SU-DHL-6 (cell line): ENCODE data around the gene C2CD4A.

Experiments used
- EZH2phosphoT487 ChIP-seq: fragments of 200-600 bp; sonication (generic), shearing (Covaris generic); conservative IDR thresholded peaks from 2 replicates; pipeline ENCODE4 v1.6.1; 2018; ENCODE audit warnings: mild to moderate bottlenecking, antibody characterized with exemption, low read length, moderate library complexity, mixed read lengths
- TF ChIP-seq, protein P1 (sequence below): fragments of 200-600 bp; sonication (generic); IDR thresholded peaks from one replicate; pipeline ENCODE4 v1.5.1; 2017; ENCODE audit warnings: antibody characterized with exemption, mild to moderate bottlenecking, low read length, moderate library complexity; ENCODE audit not compliant: insufficient read depth, poor library complexity, severe bottlenecking

DNA sequence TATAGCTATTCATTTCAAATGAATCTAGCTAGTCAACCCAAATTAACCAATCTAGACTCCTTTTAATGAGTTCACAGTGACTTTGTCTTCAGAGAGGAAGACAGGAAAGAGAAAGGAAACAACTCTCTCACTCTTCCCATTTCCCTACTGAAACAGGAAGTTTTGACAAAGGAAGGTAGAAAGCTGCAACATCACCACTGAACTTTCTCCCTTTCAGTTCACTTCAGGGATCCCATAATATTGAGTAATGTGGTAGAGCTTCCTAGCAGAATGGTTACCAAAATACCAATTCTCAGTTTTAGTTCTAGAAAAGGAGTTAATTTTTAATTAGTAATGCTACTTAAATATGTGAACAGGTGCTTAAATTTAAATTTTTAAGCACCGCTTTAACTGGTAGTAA, 14.1 kb upstream of the C2CD4A start:
- TF ChIP-seq, protein P1, sequence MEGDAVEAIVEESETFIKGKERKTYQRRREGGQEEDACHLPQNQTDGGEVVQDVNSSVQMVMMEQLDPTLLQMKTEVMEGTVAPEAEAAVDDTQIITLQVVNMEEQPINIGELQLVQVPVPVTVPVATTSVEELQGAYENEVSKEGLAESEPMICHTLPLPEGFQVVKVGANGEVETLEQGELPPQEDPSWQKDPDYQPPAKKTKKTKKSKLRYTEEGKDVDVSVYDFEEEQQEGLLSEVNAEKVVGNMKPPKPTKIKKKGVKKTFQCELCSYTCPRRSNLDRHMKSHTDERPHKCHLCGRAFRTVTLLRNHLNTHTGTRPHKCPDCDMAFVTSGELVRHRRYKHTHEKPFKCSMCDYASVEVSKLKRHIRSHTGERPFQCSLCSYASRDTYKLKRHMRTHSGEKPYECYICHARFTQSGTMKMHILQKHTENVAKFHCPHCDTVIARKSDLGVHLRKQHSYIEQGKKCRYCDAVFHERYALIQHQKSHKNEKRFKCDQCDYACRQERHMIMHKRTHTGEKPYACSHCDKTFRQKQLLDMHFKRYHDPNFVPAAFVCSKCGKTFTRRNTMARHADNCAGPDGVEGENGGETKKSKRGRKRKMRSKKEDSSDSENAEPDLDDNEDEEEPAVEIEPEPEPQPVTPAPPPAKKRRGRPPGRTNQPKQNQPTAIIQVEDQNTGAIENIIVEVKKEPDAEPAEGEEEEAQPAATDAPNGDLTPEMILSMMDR = no peak
- TF ChIP-seq EZH2phosphoT487 = no peak
